GM15510 (cell line): ENCODE results near the gene CEP83.

Experiments
- POLR2A ChIP-seq: IDR thresholded peaks from 3 replicates; pipeline ENCODE4 v1.6.1; 2011; ENCODE audit warnings: borderline replicate concordance; ENCODE audit not compliant: insufficient read length; ENCODE audit errors: extremely low read depth

CEP83 gene

DNA sequence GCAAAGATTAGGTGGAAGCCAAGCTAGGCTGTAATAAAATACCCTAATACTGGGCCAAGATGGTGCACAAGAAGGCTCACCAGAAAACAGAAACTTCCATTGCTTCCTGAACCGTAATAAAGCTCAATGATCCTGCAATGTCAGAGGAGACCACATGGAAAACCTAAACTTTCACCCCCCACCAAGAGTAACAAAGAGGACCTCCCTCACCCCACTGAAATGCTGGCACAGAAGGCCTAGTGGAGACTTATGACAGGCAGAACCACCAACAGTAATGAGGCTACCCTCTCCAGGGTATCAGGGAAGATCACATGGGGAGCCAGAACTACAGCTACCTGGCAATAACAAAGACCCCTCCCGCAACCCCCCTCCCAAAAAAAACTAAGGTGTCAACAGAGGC is 43.1 kb downstream of the CEP83 start:
- no peak for TF ChIP-seq POLR2A

DNA sequence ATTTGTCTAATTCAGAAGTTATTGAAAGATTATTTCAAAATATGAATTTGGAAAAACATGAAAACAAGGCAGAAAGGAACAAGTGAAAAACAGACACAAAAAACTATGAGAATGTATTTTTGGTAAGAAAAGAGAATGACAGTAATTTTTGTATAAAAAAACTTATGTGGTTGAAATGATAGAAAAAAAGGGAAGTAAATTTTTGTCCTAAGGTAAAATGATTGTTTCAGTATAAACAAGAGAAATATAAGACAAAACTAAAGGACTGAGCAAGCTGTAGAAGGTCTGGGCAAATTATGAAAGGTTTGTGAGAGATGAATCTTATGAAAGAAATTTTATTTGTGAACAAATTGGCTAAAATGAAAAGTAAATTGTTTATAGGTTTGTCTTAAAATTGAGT is 44.6 kb downstream of the CEP83 start:
- no peak for TF ChIP-seq POLR2A

DNA sequence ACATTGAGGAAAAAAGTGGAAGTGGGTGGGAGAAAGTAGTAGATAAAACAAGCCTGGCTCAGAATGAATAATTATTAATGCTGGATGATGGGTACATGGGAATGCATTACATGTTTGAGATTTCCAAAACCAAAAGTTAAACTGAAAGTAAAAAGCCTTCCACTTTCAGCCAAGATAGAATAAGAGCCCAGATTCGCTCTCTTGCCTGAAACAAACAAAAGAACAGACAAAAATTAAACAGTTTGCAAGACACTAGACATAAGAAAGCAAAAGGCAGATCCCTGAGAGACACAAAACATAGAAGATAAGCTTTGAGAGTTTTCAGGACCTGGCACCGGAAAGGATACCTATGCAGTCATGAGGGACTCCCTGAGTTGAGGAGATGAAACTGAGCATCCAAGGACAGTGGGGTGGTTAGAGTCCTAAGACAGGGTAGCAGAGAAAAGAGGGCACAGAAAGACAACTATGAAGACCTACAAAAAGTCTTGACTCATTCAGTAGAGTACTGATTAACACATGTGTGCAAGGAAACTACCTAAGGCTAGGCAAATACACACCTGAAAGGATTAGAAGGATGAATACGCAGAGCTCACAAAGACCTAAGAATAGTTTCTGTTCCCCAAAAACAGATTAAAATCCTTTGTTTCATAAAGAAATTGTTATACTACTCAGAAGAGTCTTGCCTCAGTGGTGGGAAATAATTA is 54.1 kb downstream of the CEP83 start:
- no peak for TF ChIP-seq POLR2A

DNA sequence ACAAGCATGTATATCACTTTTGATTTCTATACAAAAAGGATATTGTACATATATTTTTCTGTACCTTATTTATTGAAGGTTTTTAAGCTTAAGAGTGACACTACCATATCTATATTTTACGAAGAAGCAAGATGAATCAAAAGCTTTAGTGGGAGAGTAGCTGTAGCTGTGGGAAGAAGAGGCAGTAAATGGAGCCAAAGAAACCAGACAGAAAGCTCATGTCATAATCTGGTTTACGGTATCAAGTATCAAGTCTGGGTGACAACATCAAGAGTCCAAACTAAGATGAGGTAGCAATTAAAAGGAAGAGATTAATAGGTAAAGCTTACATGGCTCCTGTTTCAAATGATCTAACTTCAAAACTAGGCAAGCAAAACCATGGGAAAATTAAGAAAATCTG is 54.8 kb downstream of the CEP83 start:
- no peak for TF ChIP-seq POLR2A

DNA sequence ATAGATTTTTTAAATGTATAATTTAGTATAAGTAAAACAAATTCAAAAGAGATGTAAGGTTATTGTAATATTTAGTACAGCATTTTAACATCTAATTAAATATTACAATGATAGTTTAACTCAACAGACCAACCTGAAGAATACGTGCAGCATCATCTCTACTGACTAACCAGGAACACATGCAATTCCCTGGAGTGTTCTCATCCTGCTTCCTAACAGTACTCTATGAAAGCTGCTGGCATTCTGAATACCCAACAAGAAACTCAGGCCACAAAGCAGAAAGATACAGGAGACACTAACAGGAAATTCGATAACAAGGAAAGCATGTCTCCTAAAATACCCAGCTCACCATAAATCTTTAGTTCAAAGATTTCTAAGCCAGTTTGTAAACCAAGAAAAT is 58.3 kb downstream of the CEP83 start:
- no peak for TF ChIP-seq POLR2A

DNA sequence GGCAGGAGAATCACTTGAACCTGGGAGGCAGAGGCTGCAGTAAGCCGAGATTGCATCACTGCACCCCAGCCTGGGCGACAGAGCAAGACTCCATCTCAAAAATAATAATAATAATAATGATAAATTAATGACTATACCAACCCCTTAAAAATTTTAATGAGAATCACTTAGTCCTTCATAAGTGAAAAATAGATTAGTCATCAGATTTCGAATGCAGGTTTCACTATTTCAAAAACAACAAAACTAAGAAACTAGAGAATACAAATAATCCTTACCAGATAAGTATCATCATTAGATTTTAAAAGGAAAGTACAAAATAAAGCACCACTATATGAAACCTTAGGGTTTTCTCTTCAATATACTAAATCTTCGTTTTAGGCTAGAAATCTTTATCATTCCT is 62.3 kb downstream of the CEP83 start:
- no peak for TF ChIP-seq POLR2A

DNA sequence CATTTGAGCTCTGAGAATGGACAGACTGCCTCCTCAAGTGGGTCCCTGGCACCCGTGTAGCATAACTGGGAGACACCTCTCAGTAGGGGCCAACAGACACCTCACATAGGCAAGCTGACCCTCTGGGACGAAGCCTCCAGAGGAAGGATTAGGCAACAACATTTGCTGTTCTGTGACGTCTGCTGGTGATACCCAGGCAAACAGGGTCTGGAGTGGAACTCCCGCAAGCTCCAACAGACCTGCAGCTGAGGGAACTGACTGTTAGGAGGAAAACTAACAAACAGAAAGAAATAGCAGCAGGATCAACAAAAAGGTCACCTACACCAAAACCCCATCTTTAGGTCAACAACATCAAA is 69.6 kb downstream of the CEP83 start:
- TF ChIP-seq POLR2A = no peak

DNA sequence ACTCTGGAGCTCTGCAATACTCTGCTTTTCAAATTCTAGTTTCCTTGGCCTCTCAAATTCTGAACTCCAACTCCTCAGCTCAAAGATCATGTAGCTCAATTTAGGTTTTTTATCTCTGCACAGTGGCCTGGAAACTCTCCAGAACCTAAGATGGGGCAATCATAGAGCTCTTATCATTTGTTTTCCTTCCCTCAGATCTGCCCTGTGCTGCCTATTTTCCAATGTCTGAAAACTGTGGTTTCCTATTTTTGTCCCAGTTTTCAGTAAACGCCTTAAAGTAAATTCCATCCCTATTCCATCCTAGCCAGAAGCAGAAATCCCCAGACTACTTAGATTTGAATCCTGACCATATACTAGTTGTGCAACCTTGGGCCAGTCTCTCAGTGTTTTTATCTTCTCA is 73.2 kb downstream of the CEP83 start:
- TF ChIP-seq POLR2A = no peak

DNA sequence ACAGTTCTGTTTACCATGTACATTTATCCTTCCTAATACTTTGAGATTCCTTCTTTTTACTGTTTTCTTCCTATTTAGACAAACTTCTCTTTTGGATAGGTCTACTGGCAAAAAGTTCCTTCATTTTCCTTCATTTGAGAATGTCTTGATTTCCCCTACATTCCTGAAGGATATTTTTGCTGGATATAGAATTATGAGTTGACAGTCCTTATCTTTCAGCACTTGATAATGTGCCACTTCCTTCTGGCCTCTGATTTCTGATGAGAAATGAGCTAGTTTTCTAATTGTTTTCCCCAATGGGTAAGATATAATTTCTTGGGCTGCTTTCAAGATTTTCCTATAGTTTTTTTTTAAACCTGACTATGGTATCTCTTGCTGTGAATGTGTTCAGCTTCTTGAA is 75.6 kb downstream of the CEP83 start:
- no peak for TF ChIP-seq POLR2A

DNA sequence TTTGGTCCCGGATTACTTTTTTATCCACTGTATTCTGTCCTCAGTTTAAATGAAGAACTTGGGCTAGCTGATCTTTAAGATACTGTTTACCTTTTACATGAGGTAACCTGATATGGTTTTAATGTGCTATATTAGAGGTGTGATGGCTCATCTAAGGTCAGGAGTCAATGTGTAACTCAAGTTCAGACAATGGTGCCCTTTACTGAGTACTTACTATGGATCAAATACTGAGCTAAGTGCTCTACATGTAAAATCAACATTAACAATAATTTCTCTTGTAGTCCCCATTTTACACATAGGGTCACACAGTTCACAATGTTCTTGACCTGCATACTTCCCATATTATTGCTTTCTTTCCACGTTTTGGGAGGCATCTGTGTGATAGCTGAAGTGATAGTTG is 79.2 kb downstream of the CEP83 start:
- TF ChIP-seq POLR2A = no peak

DNA sequence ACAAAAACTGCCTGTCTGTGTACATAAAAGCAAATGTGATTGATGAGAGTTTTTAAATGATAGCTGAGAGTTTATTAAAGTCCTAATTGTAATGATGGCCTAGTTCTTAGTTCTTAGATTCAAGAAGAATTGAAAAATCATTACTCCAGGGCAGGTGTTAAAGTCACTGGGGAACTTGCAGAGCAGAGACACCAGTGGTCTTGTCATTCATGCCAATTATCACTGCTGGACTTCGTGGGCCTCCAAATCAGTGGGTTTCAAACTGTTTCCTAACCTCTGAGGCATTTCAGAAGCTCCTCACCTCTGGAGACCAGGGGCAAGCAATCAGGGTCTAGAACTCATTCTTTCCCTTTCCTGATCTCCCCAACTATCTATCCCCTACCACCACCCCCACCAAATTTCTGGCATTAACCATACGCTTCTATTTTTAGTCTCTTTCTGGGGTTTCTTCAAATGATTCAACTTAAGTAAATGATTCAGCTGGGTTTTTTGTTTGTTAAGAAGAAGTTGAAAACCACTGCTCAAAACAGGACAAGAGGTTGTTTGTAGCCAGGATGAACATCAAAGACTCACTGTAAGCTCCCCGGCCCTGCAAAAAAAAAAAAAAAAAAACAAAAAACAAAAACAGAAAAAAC is 80.1 kb downstream of the CEP83 start:
- no peak for TF ChIP-seq POLR2A

DNA sequence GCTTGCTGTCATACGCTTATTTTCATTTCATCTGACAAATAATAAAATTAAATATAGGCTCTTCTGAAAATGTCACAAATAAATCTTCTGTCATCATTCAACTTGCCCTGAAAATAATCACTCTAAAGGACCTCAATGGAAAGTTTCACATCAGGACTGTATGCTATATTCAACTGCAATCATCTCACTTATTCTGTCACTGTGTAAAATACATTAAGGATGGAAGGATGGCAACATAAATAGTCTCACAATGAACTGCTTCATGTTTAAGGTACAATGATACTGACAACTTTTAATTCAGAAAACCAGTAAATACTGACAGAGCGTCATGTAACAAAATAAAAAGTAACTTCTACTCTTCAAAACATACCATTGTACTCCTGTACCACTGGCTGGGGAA is 82.1 kb downstream of the CEP83 start:
- TF ChIP-seq POLR2A = no peak

DNA sequence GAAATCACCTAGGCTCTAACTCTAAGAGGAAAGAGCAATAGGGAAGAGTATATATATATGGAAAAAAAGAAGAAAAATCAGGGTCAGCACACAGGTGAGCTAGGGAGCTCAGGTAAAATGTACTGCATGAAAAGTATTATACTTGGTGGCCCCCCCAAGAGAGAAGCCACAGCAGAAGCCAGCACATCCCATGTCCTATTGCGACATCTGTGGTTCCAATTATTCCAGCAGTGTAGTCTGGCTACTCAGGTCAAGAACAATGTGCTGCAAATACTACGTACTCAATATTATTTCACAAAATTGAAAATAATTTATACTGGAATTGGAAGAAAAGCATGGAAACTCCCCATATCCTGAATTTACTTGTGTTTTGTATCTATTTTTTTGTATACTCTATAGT is 85.5 kb downstream of the CEP83 start:
- no peak for TF ChIP-seq POLR2A

DNA sequence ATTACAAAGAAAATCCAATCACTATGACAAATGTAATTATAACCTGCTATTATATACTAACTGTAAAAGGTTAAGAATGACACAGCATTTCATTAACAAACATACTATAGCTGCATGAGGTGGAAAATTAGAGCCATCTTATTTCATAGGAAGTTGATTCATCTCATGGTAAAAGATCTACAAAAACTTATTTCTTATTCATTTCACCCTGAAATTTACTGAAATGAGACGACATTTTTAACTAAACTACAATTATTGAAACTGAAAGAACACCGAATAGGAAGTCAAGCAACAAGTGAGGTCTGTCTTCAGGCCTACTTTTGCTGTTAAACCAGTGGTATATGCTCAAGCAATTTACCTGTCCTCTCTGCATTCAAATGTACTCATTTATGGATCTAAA is 87.2 kb downstream of the CEP83 start:
- TF ChIP-seq POLR2A = no peak

DNA sequence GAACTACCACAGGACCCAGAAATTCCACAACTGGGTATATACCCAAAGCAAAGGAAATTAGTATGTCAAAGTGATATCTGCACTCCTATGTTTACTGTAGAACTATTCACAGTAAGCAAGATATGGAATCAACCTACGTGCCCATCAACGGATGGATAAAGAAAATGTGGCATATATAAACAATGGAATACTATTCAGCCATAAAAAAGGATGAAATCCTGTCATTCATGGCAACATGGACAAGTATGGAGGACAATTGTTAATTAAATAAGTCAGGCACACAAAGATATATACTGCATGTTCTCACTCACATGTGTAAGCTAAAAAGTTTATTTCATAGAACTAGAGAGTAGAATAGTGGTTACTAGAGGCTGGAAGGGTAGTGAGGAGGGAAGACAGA is 97.0 kb downstream of the CEP83 start:
- TF ChIP-seq POLR2A = no peak

DNA sequence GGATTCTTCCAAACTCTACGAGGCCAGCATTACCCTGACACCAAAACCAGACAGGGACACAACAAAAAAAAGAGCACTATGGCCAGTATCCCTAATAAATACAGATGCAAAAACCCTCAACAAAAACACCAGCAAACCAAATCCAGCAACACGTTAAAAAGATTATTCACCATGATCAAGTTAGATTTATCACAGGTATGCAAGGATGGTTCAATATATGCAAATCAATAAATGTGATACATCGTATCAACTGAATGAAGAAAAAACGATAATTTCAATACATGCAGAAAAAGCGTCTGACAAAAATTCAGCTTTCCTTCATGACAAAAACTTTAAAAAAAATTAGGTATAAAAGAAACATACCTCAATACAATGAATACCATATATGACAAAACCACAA is 99.9 kb downstream of the CEP83 start:
- TF ChIP-seq POLR2A = no peak

DNA sequence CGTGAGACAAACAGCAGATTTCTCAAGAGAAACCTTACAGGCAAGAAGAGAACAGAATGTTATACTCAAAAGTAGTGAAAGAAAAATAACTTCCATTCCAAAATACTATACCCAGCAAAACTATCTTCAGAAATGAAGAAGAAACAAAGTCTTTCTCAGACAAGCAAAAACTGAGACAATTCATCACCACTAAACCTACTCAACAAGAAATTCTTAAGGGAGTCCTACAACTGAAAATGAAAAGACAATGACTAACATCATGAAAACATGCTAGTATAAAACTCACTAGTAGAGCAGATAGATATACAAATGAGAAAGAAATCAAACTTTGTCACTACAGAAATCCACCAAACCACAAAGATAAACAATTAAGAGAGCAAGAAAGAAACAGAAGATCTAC is 106.5 kb downstream of the CEP83 start:
- no peak for TF ChIP-seq POLR2A

DNA sequence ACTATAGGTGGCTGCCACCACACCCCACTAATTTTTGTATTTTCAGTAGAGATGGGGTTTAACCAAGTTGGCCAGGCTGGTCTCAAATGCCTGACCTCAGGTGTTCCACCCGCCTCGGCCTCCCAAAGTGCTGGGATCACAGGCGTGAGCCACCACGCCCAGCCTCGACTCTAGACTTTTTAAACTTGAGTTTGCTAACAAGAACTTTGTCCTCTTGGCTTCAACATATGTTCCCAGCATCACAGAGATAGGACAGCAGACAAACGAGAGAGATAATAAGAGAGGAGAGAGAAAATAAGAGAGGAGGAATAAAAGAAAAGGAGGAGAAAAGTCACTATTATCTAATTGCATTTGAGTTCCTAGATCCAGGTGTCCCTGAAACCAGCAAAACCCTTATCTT is 119.1 kb downstream of the CEP83 start:
- no peak for TF ChIP-seq POLR2A
